ENCODE data around the gene ANKRD53.

ANKRD53 gene, protein sequence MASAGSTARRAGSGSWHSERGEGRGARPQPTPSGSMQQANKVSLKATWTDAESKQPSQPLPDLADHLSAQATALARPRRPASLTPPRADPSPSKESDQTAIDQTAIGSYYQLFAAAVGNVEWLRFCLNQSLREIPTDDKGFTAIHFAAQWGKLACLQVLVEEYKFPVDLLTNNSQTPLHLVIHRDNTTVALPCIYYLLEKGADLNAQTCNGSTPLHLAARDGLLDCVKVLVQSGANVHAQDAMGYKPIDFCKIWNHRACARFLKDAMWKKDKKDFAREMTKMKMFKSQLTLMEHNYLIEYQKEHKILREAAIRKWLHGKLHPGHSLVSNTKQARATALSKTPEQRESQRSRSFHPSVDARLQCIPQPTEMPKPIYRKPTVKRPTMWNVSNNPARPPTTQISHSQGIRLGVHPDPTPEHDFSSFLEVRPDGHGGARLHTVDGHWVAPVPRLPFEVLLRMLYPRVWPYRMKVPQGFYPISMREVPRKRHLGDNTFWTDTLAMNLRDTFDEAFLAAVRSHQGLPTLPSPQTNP

DNA sequence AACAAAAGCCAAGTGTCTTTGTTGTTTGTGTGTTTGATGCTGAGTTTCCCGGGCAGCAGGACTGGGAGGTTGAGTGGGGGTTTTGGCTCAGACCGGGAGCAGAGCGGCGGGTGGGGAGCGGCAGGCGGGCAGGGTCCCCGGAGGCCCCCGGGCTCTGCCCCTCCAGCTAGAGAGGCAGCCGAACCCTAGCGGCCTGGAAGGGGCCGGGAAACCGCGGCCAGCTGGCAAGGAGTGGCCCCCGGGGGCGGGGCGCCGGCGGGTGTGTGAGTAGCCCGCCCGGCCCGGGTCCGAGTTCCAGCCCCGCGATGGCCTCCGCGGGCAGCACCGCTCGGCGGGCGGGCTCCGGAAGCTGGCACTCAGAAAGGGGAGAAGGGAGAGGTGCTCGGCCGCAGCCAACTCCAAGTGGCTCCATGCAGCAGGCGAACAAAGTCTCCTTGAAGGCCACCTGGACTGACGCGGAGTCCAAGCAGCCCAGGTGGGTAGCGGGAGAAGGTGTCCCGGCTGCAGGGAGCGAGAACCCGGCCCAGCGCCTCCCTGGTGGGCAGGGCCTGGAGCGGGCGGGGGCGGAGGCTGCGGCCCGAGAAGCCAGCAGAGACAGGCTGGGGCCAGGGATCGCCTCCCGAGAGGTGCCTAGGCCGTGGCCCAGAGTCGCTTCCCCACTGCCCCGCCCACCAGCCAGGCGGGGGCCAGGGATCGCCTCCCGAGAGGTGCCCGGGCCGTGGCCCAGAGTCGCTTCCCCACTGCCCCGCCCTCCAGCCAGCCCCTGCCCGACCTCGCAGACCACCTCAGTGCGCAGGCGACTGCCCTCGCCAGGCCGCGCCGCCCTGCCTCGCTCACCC lies at the start of gene ANKRD53:
Gene ANKRD53 (plus strand): TSS at position 290 of the 839 bp plus-strand sequence. CDS start 16 bp downstream, at position 306.
- DNase-seq (ENCODE audit: extremely low spot score, insufficient read length, low read depth) (no peak), FAIRE-seq (no peak)

DNA sequence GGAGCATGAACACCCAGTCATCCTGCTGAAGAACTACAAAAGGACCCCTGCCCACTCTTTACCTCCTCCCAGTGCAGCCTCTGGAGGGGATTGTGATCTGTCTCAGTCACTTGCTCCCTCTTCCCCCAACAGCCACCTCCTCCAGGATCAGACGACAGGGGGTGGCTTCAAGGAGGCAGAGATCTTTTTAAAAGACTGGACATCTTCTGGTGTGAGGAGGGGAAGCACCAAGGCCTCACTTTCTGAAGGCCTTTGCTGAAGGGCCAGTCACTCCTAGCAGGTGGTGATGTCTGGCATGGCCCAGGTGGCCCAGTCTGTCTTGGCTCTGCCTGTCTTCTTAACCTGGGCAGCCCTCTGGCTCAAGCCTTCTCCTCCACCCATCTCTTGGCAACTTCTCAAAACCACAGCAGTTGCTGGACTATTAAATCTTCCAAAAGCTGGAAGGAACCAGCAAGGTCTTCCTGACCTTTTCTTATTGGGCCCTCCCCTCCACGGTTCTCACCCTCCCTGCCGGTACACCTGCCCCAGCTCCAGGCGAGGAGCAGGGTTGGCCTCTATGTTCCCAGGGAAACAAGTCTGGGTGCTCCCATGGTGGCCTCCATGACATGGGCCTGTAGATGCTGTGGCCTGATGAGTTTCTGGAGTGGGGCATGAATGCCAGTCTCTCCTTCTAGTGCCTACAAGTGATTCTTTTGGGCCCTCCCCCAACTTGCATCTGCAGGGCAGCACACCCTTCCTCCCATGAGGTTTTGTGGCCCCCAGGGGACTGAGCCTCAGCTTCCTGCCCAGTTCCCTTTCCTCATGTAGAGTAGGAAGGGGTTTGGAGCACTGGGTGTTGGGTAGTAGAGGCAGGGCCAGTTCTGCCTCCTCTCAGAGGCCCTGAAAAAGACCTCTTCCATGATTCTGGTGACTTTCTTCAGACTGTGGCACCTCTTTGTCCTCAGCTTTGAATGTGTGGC lies 47.8 kb upstream of the ANKRD53 start:
- DNase-seq (ENCODE audit: extremely low spot score, insufficient read length, low read depth) (no peak), FAIRE-seq (no peak)

DNA sequence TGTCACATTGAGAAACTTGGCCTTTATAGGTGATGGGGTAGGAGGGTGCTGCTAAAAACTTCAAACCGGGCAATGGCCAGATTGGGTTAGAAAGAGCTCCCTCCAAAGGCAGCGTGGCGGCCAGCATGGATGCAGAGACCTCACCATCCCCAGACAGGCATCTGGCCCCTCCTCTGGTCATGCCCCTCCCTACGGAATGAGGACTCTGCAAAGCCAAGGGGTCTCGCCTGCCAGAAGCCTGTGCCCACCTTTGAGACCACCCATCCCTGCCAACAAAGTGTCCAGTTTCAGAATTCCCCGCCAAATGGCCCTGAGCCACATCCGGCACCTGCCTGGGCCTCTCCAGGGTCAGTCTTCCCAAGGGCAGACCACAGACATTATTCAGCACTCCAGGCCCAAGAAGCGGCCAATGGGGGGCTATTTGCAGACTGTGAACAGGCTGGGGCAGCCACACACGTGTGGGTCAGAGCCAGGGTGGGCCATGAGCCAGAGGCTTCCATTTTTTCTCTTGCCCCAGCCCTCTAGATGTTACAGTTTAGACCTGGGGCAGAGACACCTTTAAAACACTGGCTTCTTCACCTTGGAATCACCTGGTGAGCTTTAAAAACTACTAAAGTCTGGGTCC lies 46.9 kb upstream of the ANKRD53 start:
- DNase-seq (ENCODE audit: extremely low spot score, insufficient read length, low read depth) (no peak), FAIRE-seq (no peak)

DNA sequence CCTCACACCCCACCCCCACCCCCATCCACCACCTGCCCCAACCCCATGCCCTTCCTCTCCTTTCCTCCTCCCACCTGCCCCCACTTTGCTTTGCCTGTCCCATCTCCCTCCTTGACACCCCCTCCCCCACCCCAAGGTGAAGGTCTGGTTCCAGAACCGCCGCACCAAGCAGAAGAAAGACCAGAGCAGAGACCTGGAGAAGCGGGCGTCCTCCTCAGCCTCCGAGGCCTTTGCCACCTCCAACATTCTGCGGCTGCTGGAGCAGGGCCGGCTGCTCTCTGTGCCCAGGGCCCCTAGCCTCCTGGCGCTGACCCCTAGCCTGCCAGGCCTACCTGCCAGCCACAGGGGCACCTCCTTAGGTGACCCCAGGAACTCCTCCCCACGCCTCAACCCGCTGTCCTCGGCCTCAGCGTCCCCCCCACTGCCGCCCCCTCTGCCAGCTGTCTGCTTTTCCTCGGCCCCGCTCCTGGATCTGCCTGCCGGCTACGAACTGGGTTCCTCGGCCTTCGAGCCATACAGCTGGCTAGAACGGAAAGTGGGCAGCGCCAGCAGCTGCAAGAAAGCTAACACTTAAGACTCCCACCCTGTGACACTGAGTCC lies 45.7 kb upstream of the ANKRD53 start:
- DNase-seq (ENCODE audit: extremely low spot score, insufficient read length, low read depth) = no peak
- no peak for FAIRE-seq

DNA sequence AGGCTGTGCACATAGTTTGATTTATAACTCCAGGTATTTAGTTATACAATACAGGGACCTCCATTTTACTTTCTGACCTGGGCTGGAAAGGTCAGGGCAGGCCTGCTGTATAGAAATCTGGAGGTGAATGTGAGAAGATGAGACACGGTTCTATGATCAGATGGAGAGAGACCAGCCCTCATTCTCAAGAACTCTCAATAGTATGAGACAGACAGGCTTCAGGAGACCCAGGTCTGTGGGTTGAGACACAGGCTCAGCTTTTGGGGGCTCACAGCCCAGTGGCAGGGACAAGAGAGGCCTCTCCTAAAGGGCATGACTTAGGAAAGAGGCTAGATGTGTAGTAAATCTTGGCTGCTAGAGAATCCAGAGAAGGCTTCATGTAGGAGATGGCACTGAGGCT lies 43.4 kb upstream of the ANKRD53 start:
- no peak for DNase-seq (ENCODE audit: extremely low spot score, insufficient read length, low read depth)
- no peak for FAIRE-seq

DNA sequence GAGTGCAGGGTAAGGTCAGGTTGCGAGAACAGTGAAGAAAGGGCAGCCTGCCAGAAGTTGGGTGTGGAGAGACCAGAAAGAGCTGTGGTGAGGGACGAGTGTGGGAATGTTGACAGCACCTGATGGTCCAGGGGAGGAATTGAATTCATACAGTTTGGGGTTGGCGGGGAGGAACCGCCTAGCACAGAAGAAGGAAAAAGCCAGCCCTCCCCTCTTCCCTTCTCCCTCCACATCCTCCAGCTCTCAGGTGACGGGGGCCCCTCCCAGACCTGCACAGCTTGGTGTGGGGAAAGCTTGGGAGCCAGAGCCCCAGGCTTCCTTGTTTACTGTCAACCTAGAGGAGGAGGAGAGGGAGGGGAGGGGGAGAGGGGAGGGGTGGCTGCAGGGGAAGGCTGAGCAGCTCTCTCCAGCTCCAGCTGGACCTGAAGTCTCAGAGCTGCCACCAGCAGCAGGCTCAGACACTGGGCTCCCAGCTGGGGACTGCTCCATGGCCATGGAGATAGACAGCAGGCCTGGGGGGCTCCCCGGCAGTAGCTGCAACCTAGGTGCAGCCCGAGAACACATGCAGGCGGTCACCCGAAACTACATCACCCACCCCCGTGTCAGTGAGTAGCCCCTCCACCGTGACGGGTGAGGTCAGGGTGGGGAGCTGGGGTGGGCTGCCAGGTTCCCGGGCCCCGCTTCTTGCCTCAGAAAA lies 42.8 kb upstream of the ANKRD53 start, which contains the start of gene ATP6V1B1:
Gene ATP6V1B1 (plus strand): TSS at position 433 of the 697 bp plus-strand sequence. CDS start 55 bp downstream, at position 488.
- FAIRE-seq (no peak), DNase-seq (ENCODE audit: extremely low spot score, insufficient read length, low read depth) (no peak)

DNA sequence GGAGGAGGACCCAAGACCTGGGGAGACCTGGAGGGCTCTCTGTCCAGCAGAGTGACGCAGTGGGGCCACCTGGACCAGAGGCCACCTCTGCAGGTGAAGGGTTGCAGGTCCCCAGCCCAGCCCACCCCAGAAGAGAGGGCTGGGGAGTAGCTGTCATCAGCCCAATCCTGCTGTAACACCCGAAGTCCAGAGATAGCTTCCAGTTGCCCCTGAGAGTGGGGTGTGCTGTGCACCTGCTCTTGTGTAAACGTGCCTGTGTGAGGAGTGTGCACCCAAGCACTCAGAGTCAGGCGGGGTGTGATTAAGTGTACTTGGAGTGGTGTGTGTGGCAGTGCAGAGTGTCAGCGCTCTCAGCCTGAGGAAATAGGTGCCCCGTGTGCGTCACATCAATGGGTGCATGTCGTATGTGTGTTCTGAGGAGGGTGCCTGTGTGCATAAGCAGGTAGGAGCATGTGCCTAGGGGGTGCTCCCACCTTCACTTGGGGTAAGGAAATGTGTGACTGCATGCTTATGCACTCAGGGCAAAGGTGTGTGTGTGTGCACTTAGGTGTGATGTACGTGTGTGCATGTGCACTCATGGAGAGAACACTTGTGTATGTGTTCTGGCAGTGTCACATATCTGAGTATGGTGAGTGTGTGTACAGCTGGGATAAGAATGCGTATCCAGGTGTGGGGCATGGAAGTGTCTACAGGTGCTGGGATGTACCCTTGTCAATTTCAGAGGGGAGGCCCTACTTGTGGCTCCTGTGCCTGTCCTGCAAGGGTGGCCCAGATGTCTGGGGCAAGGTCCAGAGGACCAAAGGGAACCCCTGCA lies 42.1 kb upstream of the ANKRD53 start:
- DNase-seq (ENCODE audit: extremely low spot score, insufficient read length, low read depth) (no peak), FAIRE-seq (no peak)

DNA sequence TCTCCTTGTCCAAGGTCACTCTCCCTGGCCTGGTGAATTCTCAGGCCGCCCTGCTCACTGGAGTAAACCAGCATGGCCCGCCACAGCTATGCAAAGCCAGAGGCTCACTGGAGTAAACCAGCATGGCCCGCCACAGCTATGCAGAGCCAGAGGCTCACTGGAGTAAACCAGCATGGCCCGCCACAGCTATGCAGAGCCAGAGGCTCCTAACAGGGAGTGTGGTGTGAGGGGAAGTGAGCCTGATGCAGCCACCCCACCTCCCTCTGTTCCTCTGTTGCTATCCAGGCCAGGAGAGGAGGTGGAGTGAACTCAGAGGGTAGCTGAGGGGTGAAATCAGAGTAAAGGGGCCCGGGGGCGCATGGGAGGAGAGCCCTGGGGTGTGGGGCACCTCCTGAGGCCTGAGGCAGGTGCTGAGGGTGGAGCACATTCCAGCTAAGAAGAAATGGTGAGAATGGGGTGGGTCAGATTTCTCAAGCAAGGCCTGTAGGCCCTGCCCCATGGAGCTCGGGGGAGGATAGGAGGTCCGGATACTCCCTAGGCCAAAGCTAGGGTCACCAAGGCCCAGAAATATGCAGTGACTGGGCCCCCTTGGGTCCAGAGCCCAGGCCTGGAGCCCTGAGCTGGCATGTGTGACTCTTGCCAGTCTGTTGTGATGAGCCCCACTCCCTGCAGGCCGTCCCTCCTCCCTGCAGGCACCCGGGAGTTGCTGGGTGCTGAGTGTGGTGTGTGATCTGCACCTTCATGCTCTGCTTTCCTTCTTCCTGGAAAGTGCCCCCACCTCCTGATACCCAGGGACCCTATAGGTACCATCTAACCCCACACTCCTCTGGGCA lies 41.2 kb upstream of the ANKRD53 start:
- no peak for DNase-seq (ENCODE audit: extremely low spot score, insufficient read length, low read depth)
- no peak for FAIRE-seq

DNA sequence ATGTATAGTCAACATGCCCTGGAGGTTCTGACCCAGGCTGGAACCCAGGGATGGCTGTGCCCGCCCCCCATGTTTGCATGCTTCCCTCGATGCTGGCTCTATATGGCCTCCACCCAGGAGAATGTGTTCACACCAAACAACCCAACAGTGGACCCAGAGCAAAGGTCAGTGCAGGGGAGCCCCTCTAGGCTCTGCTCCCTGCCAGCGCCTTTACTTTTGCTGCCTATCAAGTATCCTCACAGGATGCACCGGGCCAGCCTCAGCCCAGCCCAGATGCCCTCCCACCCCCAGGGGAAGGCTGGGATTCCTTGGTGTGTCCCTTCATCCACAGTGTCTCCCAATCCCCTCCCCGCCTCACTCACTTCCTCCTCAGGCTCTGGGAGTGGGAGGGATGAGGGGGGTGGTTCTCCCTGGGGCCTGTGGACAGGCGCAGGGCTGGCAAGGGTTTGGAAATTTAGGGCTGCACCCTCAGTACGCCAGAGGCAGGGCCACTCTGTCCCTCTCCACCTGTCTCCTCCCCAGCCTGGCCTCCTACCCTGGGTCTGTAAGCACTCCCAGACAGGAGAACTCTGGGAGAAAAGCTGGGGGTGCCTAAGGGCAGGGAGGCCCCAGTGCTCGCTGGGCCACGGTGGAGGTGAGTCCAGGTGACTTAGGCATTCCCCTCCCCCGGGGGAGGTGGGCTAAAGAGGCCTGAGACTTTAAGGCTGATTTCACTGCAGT lies 40.4 kb upstream of the ANKRD53 start:
- DNase-seq (ENCODE audit: extremely low spot score, insufficient read length, low read depth) = no peak
- no peak for FAIRE-seq

DNA sequence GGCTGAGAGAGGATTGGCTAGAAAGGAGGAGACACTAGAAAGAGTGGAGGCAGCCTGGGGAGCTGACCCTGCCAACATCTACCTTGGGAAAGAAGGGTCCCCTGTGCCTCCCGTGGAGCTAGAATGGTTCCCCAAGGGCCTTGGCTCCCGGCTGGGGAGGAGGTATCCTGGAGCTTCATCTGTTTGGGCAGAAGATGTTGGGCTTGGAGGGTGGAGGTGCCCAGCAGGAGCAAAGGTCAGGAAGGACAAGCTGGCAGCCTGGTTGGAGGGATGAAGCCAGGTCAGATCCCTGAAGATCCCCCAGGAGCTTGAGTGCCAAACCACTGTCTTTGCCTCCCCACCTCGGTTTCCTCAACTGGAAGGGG lies 39.9 kb upstream of the ANKRD53 start:
- FAIRE-seq (no peak), DNase-seq (ENCODE audit: extremely low spot score, insufficient read length, low read depth) (no peak)

DNA sequence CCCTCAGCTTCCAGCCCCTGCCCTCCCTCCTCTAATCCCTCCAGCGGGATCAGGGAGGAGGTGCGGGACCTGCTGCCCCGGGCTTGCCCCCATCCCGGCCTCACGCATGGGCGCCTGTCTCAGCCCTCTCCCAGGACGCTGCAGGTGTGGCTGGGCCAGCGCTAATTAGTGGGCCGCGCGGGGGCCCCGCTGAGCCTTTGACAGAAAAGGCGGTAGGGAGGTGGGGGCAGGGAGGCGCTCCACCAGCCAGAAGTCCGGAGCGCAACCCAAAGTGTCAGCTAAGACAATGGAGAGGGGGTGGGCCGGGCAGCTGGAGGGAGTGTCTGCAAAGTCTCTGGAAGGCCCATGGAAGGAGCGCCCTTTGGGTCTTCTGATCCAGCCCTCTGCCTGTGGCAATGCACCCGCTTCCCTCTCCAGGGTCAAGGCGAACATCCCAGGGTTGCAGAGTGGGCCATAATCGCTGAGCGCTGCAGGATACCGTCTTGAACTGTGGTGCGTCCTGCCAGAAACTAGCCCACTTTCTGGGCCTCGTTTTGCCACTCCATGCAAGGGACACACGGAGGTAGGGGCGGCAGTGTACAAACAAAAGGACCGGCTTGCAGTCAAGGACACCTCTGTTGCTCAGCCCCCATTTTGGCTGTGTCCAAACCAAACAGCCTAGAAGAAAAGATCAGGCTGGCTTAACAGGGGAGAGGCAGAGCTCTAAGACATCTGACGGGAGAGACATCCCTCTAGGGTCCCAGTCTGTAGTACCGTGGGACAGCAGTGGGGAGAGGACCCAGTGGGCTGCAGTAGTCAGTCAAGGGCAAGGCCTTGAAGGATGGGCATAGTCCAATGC lies 39.2 kb upstream of the ANKRD53 start:
- no peak for DNase-seq (ENCODE audit: extremely low spot score, insufficient read length, low read depth)
- FAIRE-seq = no peak

DNA sequence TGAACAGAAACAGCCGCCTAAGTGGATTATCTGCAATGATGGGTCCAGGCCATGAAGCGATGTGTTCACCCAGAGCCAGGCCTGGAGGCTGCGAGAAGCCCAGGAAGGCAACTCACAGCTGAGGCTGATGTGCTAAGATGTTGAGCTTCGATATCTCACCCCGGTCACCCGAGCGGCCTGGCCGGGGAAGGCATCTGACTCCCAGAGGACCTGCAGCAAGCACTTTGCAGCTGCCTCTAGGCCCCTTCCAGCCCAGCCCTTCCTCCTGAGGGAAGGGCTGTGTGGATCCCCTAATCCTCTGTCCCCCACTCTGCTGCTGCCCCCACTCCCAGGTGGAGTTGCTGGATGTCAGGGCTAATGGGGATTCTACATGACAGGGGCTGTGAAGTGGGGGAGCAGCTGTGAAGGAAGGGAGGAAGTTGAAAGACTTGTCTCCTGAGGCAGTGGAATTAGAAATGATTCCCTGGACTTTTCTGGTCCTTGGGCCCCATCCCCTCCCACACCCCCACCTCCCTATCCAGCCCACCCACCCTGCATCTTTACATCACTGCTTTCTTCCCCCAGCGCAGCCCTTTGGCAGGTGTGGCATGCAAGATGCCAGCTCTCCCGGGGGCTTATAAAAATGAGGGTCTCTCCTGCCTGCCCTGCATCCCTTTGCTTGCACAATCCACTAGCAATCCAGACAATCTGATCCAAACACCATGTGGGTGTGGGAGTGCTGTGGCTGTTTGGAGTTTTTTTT lies 38.4 kb upstream of the ANKRD53 start:
- FAIRE-seq (no peak), DNase-seq (ENCODE audit: extremely low spot score, insufficient read length, low read depth) (no peak)

DNA sequence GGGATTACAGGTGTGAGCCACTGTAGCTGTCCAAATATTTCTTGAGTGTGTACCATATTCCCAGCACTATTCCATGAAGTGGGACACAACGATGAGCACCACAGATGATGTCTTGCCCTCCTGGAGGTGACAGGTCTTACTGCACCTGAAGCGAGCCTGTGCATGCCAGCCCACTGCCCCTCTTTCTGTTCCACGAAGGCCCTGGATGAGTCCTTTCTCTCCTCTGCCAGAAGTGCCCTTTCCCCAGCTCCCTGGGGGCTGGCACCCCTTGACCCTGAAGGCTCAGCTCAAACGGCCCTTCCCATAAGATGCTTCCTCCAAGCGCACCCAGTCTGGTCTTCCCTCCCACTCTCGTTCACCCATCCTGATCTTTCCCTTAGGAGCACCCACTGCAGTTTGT lies 37.2 kb upstream of the ANKRD53 start:
- DNase-seq (ENCODE audit: extremely low spot score, insufficient read length, low read depth) (no peak), FAIRE-seq (no peak)

DNA sequence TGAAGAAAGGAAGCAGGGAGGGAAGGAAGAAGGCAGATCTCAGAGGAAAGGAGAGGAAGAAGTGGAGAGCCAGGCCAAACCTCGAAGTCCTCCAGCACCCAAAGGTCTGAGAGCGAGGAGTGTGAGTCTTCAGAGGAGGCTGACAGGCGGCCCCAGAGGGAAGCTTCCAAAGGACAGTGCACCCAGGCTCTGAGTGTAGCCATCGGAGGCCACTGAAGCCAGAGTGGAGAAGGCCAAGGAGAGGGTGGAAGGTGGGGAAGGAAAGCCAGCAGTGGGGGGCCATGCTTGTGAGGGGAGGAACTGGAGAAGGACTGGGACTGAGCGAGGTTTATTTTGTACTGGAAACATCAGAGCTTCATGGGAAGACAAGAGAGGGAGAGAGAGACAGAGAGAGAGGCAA lies 36.7 kb upstream of the ANKRD53 start:
- FAIRE-seq (no peak), DNase-seq (ENCODE audit: extremely low spot score, insufficient read length, low read depth) (no peak)

All from GM18507 (cell line).